Articular chondrocyte of knee joint (primary cell): ENCODE measurements around the gene CLEC4F. TPM values are rescaled to one million over a fixed set of nuclear protein-coding genes. Genes with fewer than 3 reads are reported as not detected.

Experiments used
- small RNA-seq: library from RNA; depleted of rRNA; stranded (forward); fragments of <200 nt; gene quantifications from one replicate; pipeline ENCODE3, GENCODE V24; 2012
- total RNA-seq: library from RNA; depleted of rRNA; stranded (reverse); fragments of >200 nt; gene quantifications from 2 replicates; pipeline ENCODE4 v1.2.3, GENCODE V29; 2012

CLEC4F gene
- not detected in 2 replicates for total RNA-seq

DNA sequence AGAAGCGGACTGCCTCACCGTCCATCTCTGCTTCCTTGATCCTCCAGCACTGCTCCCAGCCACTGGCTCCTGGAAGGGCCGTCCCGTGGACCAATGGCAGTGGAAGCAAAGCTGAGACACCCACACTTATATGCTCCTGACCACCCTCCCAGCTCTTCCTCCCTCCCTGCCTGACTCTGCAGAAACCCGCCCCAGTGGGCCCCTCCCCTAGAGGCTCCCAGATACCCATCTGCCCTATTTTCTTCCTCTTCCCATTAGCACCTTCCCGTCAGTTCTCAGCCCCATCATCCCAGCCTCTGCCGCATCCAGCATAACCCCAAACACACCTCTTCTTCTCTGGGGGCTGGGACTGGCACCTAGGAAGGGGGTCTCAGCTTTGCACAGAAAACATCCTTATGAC lies at the start of gene CLEC4F:
CLEC4F (minus strand) TSS at position 101 of the 400 bp plus-strand sequence; CDS start at position 25, 76 bp downstream.

DNA sequence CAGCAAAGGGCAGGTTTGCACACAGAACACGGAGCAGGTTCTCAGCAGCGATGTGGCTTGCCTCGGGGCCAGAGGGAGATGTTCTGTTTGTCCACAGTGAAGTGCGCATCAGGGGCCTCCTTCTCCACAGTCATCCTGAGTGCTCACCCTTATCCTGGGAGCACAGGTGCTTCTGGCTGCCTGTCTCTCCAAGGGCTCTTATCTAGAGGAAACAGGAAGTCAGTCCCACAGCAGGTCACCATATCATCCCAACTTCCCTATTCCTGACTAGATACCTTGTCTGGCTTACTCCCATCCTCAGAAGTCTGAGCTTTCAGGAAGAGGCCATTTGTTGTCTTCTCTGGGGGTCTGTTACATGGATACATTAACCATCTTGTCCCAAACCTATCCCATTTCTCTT lies 15.2 kb upstream of the CLEC4F start, which contains the start of gene CD207:
CD207 (minus strand) TSS at position 174 of the 400 bp plus-strand sequence; CDS start at position 134, 40 bp downstream.

DNA sequence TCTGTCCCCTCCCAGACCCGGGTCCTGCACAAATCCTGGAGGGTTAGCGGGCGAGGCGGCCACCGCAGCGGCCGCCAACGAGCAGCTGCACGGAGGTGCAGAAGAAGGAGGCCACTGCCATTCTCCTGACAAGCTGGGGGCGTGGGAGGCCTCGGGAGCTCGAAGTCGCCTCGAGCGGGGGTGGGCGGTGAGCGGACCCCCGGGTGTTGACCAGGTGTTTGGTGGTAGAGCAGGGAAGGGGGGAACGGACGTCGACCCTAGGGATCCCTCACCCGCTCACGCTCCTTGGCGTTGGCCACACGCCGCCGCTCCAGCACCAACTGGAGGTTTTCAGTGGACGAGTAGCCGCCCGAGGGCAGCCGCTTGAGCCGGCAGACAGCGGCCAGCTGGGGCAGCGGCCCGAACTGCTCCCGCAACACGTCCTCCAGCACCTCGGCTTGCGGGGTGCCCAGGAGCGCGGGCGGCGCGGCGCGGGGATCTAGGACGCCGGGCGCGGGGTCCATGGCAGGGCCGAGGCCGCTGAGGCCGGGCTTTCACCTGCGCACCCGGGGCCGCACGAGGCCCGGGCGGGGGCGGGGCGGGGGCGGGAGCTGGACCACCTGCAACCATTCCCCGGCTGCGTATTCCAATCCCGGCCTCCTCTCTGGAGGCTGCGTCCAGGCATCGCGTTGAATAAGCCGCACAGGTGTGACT lies 30.1 kb downstream of the CLEC4F start, which contains the start of gene FIGLA:
FIGLA (minus strand) TSS at position 508 of the 693 bp plus-strand sequence; CDS start at position 503, 5 bp downstream.

DNA sequence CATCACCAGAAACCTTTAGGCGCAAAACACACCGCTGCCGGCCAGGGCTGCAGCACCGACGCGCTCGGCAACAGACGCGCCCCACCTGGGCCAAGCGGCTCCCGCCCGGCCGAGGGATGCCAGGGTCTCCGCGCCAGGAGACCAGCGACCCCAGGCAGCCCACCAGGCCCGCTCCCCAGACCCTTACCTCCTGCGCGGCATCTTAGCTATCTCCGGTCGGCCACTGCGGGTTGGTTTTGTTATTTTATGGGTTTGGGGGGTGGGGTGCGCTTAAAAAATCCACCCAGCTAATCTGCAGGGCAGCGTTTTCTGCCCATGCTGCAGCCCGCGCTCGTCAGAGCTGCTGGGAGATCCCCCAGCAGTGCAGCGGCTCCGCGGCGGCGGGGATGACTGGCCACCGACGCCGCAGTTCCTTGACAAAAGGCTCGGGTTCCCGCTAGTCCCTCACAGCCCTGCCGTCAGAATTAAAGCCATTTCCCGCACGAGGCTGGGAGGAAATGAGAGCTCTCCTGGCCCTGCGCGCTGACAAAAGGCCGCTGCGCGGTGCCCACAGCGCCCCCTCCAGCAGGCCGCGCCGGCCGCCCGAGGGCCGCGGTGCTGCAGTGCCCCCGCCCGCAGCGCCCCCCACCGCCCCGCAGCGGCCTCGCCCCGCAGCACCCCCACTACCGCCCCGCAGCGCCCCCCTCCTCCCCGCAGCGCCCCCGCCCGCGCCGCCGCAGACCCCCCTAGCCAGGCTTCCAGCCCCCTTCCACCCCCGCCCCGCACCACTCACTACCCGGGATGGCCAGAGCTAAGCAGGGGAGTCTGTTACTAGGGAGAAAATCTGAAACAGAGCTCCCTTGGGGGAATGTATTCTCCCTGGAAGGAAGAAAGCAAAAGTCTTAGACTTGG lies 52.5 kb downstream of the CLEC4F start, which contains the start of gene ADD2:
ADD2 (minus strand) TSS at position 502 of the 891 bp plus-strand sequence. CDS start 61,792 bp downstream, outside the sequence.

Small RNAs within 50 kb of the gene (small RNA-seq; reads per million reads assigned to genes)
- not detected for gene HMGN2P21

Other genes starting within 250 kb of the CLEC4F start
- gene ADD2, start 52.4 kb downstream of the CLEC4F start, total RNA-seq, result under 0.01 TPM in 2 replicates
- gene FIGLA, start 30.0 kb downstream of the CLEC4F start, total RNA-seq, result not detected in 2 replicates
- not detected in 2 replicates for gene CD207, start 15.2 kb upstream of the CLEC4F start, total RNA-seq
- 0.65 TPM in 2 replicates for gene VAX2, start 80.0 kb upstream of the CLEC4F start, total RNA-seq
- gene ATP6V1B1, start 115.3 kb upstream of the CLEC4F start, total RNA-seq, result 0.39 TPM in 1 of 2 replicates, not detected in the other
- gene ANKRD53, start 158.0 kb upstream of the CLEC4F start, total RNA-seq, result 0.39 and 0.65 TPM in 2 replicates
- gene TEX261, start 174.3 kb upstream of the CLEC4F start, total RNA-seq, result 42.3 and 48.0 TPM in 2 replicates
- gene NAGK, start 248.0 kb upstream of the CLEC4F start, total RNA-seq, result 52.5 and 57.7 TPM in 2 replicates